Sigmoid colon (tissue), 7 donors: ENCODE data around the gene SLC36A4. TPM values are rescaled to one million over a fixed set of nuclear protein-coding genes. Genes with fewer than 3 reads are reported as not detected.
"Not testable (repeated sequence)": the region's sequence is repeated elsewhere in the genome, so short reads cannot be mapped to it uniquely, and the experiment has no call there.

ENCODE experiments used
- DNase-seq: peaks from one replicate; pipeline ENCODE4 v3.0.0-alpha.2; 2019
- H3K27ac ChIP-seq, 4 donors: fragments of 200-600 bp; sonication (generic); one replicate each; pipeline ENCODE4 v1.5.1; 2016 to 2019; ENCODE audit warnings: mild to moderate bottlenecking in 1 of 4
- H3K27me3 ChIP-seq, 3 donors: fragments of 200-600 bp; sonication (generic); one replicate each; pipeline ENCODE4 v1.5.1; 2019; ENCODE audit warnings: mild to moderate bottlenecking in 1 of 3
- H3K36me3 ChIP-seq, 4 donors: fragments of 200-600 bp; sonication (generic); one replicate each; pipeline ENCODE4 v1.5.1; 2016 to 2019
- H3K4me1 ChIP-seq, 4 donors: fragments of 200-600 bp; sonication (generic); one replicate each; pipeline ENCODE4 v1.5.1; 2017 to 2019
- H3K4me3 ChIP-seq, 4 donors: fragments of 200-600 bp; sonication (generic); one replicate each; pipeline ENCODE4 v1.5.1; 2017 to 2019; ENCODE audit warnings: mild to moderate bottlenecking in 2 of 4, moderate library complexity in 1 of 4
- H3K9me3 ChIP-seq, 4 donors: fragments of 200-600 bp in 3 of 4; sonication (generic) in 3 of 4; one replicate each; pipeline versions ENCODE4 v1.5.1 to v1.6.1; 2013 to 2019
- EP300 ChIP-seq, 4 donors: sonication (generic); formaldehyde crosslinking; IDR thresholded peaks; one replicate each; pipeline ENCODE4 v1.6.1; 2017; ENCODE audit warnings: antibody characterized with exemption in 4 of 4
- POLR2A ChIP-seq, 2 donors: fragments of 450-650 bp; IDR thresholded peaks; one replicate each; pipeline ENCODE4 v1.6.1; 2016; ENCODE audit warnings: antibody characterized with exemption in 2 of 2, mild to moderate bottlenecking in 2 of 2, moderate library complexity in 2 of 2
- POLR2AphosphoS5 ChIP-seq, 4 donors: sonication (generic); formaldehyde crosslinking; IDR thresholded peaks; one replicate each; pipeline ENCODE4 v1.6.1; 2017; ENCODE audit warnings: antibody characterized with exemption in 4 of 4
- WGBS, 2 donors: extraction: QIAGEN DNeasy Blood & Tissue Kit; methylation state at CpG; one replicate each; pipeline ENCODE4 v1.1.7; 2013; 5-methylcytosine and 5-hydroxymethylcytosine counted together
- intact Hi-C: fragments of 100-400 bp; cut with DNase I; formaldehyde crosslinking; loops from one replicate; pipeline ENCODE4 v1.15.1; 2023
- polyA plus RNA-seq, 3 donors: library from polyadenylated mRNA; stranded (reverse); fragments of 200-250 nt; gene quantifications; one replicate each; pipeline ENCODE4 v1.2.3, GENCODE V29; 2013
- total RNA-seq, 4 donors: library from RNA; depleted of rRNA; stranded (reverse); fragments of >200 nt; gene quantifications; one replicate each; pipeline ENCODE4 v1.1.0, GENCODE V29; 2016
- TF ChIP-seq, protein P1 (sequence below), 4 experiments: fragments of 450-650 bp in 3 of 4; fragments of 200-600 bp in 1 of 4; IDR thresholded peaks; one replicate each; pipeline ENCODE4 v1.5.1; 2016 to 2019; ENCODE audit warnings: antibody characterized with exemption in 4 of 4, mild to moderate bottlenecking in 3 of 4, moderate library complexity in 2 of 4
- donor health status: healthy with polysubstance abuse.
- donor health status: Bipolar disorder and iron deficiency.
- donor health status: healthy.

The SLC36A4 gene
- total and polyA plus RNA-seq, 7 donors = 4.2 to 17.7 (median 14.6) TPM

DNA sequence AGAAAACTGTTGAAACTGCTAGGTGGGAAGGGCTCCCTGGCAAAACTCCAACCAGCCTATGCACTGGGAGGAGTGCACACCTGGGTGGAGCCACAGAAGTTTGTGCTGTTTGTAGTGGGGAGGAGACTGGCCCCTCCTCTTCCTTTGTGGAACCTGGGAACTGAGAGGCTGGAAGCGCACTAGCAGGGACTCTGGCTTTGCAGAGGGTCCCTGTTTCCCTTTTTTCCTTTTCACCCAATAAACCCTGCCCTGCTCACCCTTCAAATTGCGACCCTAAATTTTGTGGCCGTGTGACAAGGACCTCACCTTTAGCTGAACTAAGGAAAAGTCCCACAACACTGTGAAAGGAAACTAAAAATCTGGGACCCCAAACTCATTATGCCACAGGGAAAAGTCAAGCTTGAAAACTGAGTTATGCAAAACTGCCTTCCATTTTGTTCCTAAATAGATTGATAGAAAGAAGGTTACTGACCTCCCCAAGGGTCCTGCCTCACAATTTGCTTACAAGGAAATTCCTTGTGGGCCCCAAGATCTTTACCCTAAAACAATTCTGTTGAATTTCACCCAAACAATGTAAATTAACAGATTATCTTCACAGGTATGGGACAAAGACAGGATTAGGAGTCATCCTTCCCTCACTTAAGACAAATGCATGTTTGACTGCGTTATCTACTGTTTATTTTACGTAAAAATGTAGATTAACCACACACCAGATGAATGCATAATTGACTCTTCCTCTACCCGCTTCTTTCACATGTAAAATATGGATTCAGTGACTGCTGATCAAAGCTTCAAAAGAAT lies 81.0 kb downstream of the SLC36A4 start:
- Histone ChIP-seq H3K4me1 (no peaks in the 10 kb centered on the region), H3K27me3 (peaks cover 0 to 2% (median 0%) of the 10 kb centered on the region in 3 donors), H3K4me3 (no peak overlapping the region), H3K27ac (no peak overlapping the region), H3K9me3 (no peaks in the 10 kb centered on the region), H3K36me3 (no peaks in the 10 kb centered on the region)
- DNase-seq = no peak
- WGBS, 2 donors = 27 to 49% methylated on average over 6 of the region's 6 CpGs
- intact Hi-C loops = no loop called here
- TF ChIP-seq EP300 (IDR thresholded peaks at IDR 0.05) = no peak
- TF ChIP-seq, protein P1, sequence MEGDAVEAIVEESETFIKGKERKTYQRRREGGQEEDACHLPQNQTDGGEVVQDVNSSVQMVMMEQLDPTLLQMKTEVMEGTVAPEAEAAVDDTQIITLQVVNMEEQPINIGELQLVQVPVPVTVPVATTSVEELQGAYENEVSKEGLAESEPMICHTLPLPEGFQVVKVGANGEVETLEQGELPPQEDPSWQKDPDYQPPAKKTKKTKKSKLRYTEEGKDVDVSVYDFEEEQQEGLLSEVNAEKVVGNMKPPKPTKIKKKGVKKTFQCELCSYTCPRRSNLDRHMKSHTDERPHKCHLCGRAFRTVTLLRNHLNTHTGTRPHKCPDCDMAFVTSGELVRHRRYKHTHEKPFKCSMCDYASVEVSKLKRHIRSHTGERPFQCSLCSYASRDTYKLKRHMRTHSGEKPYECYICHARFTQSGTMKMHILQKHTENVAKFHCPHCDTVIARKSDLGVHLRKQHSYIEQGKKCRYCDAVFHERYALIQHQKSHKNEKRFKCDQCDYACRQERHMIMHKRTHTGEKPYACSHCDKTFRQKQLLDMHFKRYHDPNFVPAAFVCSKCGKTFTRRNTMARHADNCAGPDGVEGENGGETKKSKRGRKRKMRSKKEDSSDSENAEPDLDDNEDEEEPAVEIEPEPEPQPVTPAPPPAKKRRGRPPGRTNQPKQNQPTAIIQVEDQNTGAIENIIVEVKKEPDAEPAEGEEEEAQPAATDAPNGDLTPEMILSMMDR (IDR thresholded peaks at IDR 0.05) = no peak

- Histone ChIP-seq H3K27me3 (peaks cover 0 to 2% (median 0%) of the 10 kb centered on the region in 3 donors), H3K36me3 (no peaks in the 10 kb centered on the region), H3K4me1 (no peaks in the 10 kb centered on the region), H3K9me3 (no peaks in the 10 kb centered on the region), H3K4me3 (no peak overlapping the region), H3K27ac (no peak overlapping the region)
- WGBS, 2 donors = 84 to 92% methylated on average over 4 of the region's 4 CpGs
- TF ChIP-seq, protein P1 (IDR thresholded peaks at IDR 0.05) = no peak
- TF ChIP-seq POLR2A (IDR thresholded peaks at IDR 0.05) (no peak), POLR2AphosphoS5 (IDR thresholded peaks at IDR 0.05) (no peak), EP300 (IDR thresholded peaks at IDR 0.05) (no peak)
- no peak for DNase-seq
- intact Hi-C loops = no loop called here
These were observed 83.5 kb downstream of the SLC36A4 start for GRCh38 chr11:93114304-93114703.

GRCh38 chr11:93113824-93114223 lies 84.0 kb downstream of the SLC36A4 start:
- H3K27me3 ChIP-seq = peaks cover 0 to 2% (median 0%) of the 10 kb centered on the region in 3 donors
- no peak overlapping the region for H3K27ac ChIP-seq
- H3K9me3 ChIP-seq = no peaks in the 10 kb centered on the region
- H3K4me1 ChIP-seq = no peaks in the 10 kb centered on the region
- 84 to 90% methylated on average over 3 of the region's 3 CpGs for WGBS, 2 donors
- DNase-seq = no peak
- no peak for TF ChIP-seq POLR2AphosphoS5 (IDR thresholded peaks at IDR 0.05)
- TF ChIP-seq, protein P1 (IDR thresholded peaks at IDR 0.05) = no peak
- no peak for TF ChIP-seq POLR2A (IDR thresholded peaks at IDR 0.05)
- no peak for TF ChIP-seq EP300 (IDR thresholded peaks at IDR 0.05)
- H3K4me3 ChIP-seq = no peak overlapping the region
- intact Hi-C loops = no loop called here
- no peaks in the 10 kb centered on the region for H3K36me3 ChIP-seq

DNA sequence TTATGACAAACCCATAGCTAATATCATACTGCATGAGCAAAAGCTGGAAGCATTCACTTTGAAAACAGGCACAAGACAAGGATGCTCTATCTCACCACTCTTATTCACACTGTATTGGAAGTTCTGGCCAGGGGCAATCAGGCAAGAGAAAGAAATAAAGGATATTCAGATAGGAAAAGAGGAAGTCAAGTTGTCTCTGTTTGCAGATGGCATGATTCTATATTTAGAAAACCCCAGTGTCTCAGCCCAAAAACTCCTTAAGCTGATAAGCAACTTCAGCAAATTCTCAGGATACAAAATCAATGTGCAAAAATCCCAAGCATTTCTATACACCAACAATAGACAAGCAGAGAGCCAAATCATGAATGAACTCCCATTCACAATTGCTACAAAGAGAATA lies 86.6 kb downstream of the SLC36A4 start:
- H3K36me3 ChIP-seq, H3K4me1 ChIP-seq, H3K4me3 ChIP-seq, H3K27me3 ChIP-seq, DNase-seq, H3K9me3 ChIP-seq, intact Hi-C loops, H3K27ac ChIP-seq: not testable (repeated sequence)

DNA sequence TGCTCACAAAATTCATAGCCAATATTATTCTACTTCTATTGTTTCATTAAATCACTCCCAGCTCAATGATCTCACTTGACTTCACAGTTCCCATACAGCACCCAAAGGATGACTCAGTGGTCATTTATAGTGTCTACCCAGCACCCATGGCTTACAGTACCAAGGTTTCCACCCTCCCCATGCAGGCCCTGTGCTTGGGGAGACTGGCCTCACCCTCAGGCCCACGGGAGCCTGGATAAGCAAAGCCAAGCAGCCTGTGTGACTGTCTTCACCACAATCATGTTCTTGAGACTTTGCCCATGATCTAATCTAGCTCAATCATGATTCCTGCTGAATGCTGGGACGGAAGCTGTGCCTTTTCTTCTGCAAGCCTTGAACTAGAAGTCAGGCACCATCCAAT lies 97.6 kb downstream of the SLC36A4 start:
- Histone ChIP-seq H3K9me3 (peaks cover 0 to 4% (median 0%) of the 10 kb centered on the region in 4 donors), H3K27me3 (no peaks in the 10 kb centered on the region), H3K27ac (no peak overlapping the region), H3K4me1 (no peaks in the 10 kb centered on the region), H3K4me3 (no peak overlapping the region), H3K36me3 (no peaks in the 10 kb centered on the region)
- intact Hi-C loops = no loop called here
- DNase-seq = no peak
- TF ChIP-seq POLR2AphosphoS5 (IDR thresholded peaks at IDR 0.05) (no peak), POLR2A (IDR thresholded peaks at IDR 0.05) (no peak), EP300 (IDR thresholded peaks at IDR 0.05) (no peak)
- TF ChIP-seq, protein P1 (IDR thresholded peaks at IDR 0.05) = no peak
- 58 to 67% methylated on average over 2 of the region's 2 CpGs for WGBS, 2 donors
